ENCODE results near the gene CNEP1R1. TPM values are rescaled to one million over a fixed set of nuclear protein-coding genes. Genes with fewer than 3 reads are reported as not detected.

The CNEP1R1 gene
- total and polyA plus RNA-seq, 2 of the 8 experiments (the other 6 are each of a cell fraction or from before 2014, with no cell fraction given) = 10.6 to 13.6 TPM

- Histone ChIP-seq H3K27ac (ENCODE audit: low read depth, low read length) (no peak overlapping the region), H2BK20ac (ENCODE audit: low read length) (no peak overlapping the region), H3K56ac (replicated peaks; ENCODE audit: insufficient read length, low read depth, low read length) (no peak overlapping the region), H3K36me3 (ENCODE audit: control insufficient read depth in 2 of 4, insufficient read depth in 4 of 4, low read length in 3 of 4) (no peaks in the 10 kb centered on the region), H4K5ac (ENCODE audit: insufficient read length, low read depth, low read length) (no peak overlapping the region), H3K23ac (ENCODE audit: insufficient read length) (no peak overlapping the region), H2BK5ac (ENCODE audit: low read depth, low read length) (no peak overlapping the region), H3K27me3 (replicated peaks in 1 of 4; ENCODE audit: control insufficient read depth in 3 of 4, extremely low read depth in 1 of 4, insufficient read depth in 3 of 4, low read length in 3 of 4) (no peaks in the 10 kb centered on the region), H3K4me1 (replicated peaks in 1 of 4; ENCODE audit: control insufficient read depth in 3 of 4, insufficient read depth in 4 of 4, low read length in 3 of 4) (no peaks in the 10 kb centered on the region; a peak in 1 of 7 replicates), H3K23me2 (ENCODE audit: low read depth, low read length) (no peaks in the 10 kb centered on the region), H2BK15ac (ENCODE audit: low read length) (no peak overlapping the region), H2AFZ (ENCODE audit: low read length) (no peak overlapping the region), H3K4ac (replicated peaks; ENCODE audit: insufficient read length, low read depth, low read length) (no peak overlapping the region), H3K79me2 (ENCODE audit: control insufficient read depth in 1 of 2, insufficient read depth in 2 of 2, low read length in 2 of 2) (no peaks in the 10 kb centered on the region), H3K9me3 (ENCODE audit: insufficient read depth in 2 of 2, low read depth in 1 of 2, low read length in 1 of 2) (peaks cover 2 to 6% of the 10 kb centered on the region in 2 experiments; a peak in 2 of 4 replicates), H4K8ac (ENCODE audit: extremely low read depth, insufficient read depth, low read length) (no peak overlapping the region), H3K4me3 (ENCODE audit: extremely low read depth in 1 of 4, insufficient read depth in 2 of 4, low read depth in 3 of 4, low read length in 4 of 4) (no peak overlapping the region), H2BK120ac (replicated peaks; ENCODE audit: low read depth, low read length) (no peak overlapping the region), H2AK5ac (ENCODE audit: low read depth, low read length) (no peak overlapping the region), H3K79me1 (ENCODE audit: low read depth, low read length) (no peaks in the 10 kb centered on the region), H3K14ac (ENCODE audit: insufficient read length) (no peak overlapping the region), H4K20me1 (replicated peaks in 1 of 2; ENCODE audit: control insufficient read depth in 1 of 2, insufficient read depth in 2 of 2, low read length in 2 of 2) (no peaks in the 10 kb centered on the region), H3K18ac (ENCODE audit: extremely low read depth, low read length) (no peak overlapping the region), H2BK12ac (ENCODE audit: low read depth, low read length) (no peak overlapping the region), H3K4me2 (ENCODE audit: insufficient read depth in 1 of 2, low read depth in 2 of 2, low read length in 2 of 2) (no peak overlapping the region), H3K9ac (replicated peaks in 1 of 4; ENCODE audit: extremely low read depth in 1 of 4, low read depth in 3 of 4, low read length in 3 of 4) (no peak overlapping the region), H4K91ac (replicated peaks; ENCODE audit: insufficient read length, low read length) (no peak overlapping the region)
- 93% methylated on average over 2 of the region's 2 CpGs; no CpG with 5 or more reads in 1 of the 2 experiments for WGBS, 2 experiments (ENCODE audit: extremely low coverage in 1 of 2, insufficient coverage in 1 of 2, insufficient read length in 1 of 2, insufficient replicate concordance in 2 of 2, low coverage in 1 of 2, low lambda C conversion rate in 2 of 2, missing lambda C conversion rate in 1 of 2)
- no peak for FAIRE-seq
- TF ChIP-seq POLR2AphosphoS5 (IDR thresholded peaks at IDR 0.05; ENCODE audit: low read depth, low read length) (no peak), SIX5 (IDR thresholded peaks at IDR 0.05; ENCODE audit: low read depth, low read length) (no peak), TEAD4 (IDR thresholded peaks at IDR 0.05; ENCODE audit: low read depth, low read length) (no peak), EGR1 (IDR thresholded peaks at IDR 0.05; ENCODE audit: borderline replicate concordance, low read depth, low read length) (no peak), SRF (IDR thresholded peaks at IDR 0.05; ENCODE audit: low read depth, low read length) (no peak)
- DNase-seq (ENCODE audit: low read depth in 1 of 2, low spot score in 2 of 2) = no peak
- ChIA-PET POLR2A (ENCODE audit: partially characterized antibody) (no interaction called here), CTCF (ENCODE audit: partially characterized antibody) (interaction anchor here (1.0 to 2.7 kb wide), 4 partner anchors 10 to 130 kb away, joined by 3 to 7 read pairs (median 4); partner anchors contain the start of gene CNEP1R1)
These were observed 18.1 kb upstream of the CNEP1R1 start for GRCh38 chr16:50006964-50007363.
